Measurements from ENCODE around the gene CACNA2D2. TPM values are rescaled to one million over a fixed set of nuclear protein-coding genes. Genes with fewer than 3 reads are reported as not detected.

Gene CACNA2D2
- polyA plus RNA-seq, 1 of the 3 experiments (the other 2 are of a cell fraction): 1.1 TPM

GRCh38 chr3:50319894-50320625 lies 183.4 kb downstream of the CACNA2D2 start:
- Histone ChIP-seq H3K9me2 (no peaks in the 10 kb centered on the region), H3K4me1 (ENCODE audit: control insufficient read depth in 1 of 2, insufficient read depth in 2 of 2, low read depth in 1 of 2, low read length in 1 of 2) (peaks cover 0 to 40% of the 10 kb centered on the region in 2 experiments; a peak in 2 of 4 replicates), H3K36me3 (replicated peaks in 1 of 2; ENCODE audit: control insufficient read depth in 1 of 2, insufficient read depth in 2 of 2, low read length in 1 of 2) (peaks cover 15 to 37% of the 10 kb centered on the region in 2 experiments), H3F3A (replicated peaks; ENCODE audit: insufficient read depth) (peaks cover 12% of the 10 kb centered on the region), H3K4me2 (peak overlapping the region; percentile 80), H2AFZ (ENCODE audit: low read depth) (no peak overlapping the region), H3K9me3 (no peaks in the 10 kb centered on the region), H3K9ac (peak overlapping the region; percentile 93), H3K27me3 (ENCODE audit: insufficient read depth) (no peaks in the 10 kb centered on the region), H4K20me1 (ENCODE audit: insufficient read depth) (no peaks in the 10 kb centered on the region), H3K4me3 (ENCODE audit: low read depth in 2 of 2, low read length in 1 of 2) (peak overlapping the region; percentile 92 to 94), H3K79me2 (ENCODE audit: insufficient read depth) (peaks cover 39% of the 10 kb centered on the region), H3K27ac (ENCODE audit: low read depth in 2 of 2, low read length in 1 of 2) (peak overlapping the region; percentile 92 to 94)
- ChIA-PET POLR2A (interaction anchor here (0.6 to 1.8 kb wide), 2 partner anchors 14 to 17 kb away, joined by 3 to 5 read pairs; no protein-coding TSS in a partner anchor), CTCF (interaction anchor here (0.7 to 6.0 kb wide), 8 partner anchors 8 to 223 kb away, joined by 3 to 60 read pairs (median 6); partner anchors contain the start of genes HYAL1, HYAL3, IFRD2 and NAA80)
- WGBS (ENCODE audit: low lambda C conversion rate): 74% methylated on average over 22 of the region's 29 CpGs
- no peak for TF ChIP-seq POLR2AphosphoS5 (IDR thresholded peaks at IDR 0.05; ENCODE audit: low read depth, low read length)
- TF ChIP-seq CTCF (IDR thresholded peaks at IDR 0.05): peak; percentile 16; the same call in 1 of the 2 replicates
- DNase-seq: no peak

GRCh38 chr3:50319181-50319893 lies 184.1 kb downstream of the CACNA2D2 start:
- no peak overlapping the region for H3K4me3 ChIP-seq (ENCODE audit: low read depth in 2 of 2, low read length in 1 of 2)
- 99% methylated on average over 15 of the region's 16 CpGs for WGBS (ENCODE audit: low lambda C conversion rate)
- ChIA-PET POLR2A (no interaction called here), CTCF (interaction anchor here (0.8 to 6.0 kb wide), 7 partner anchors 9 to 127 kb away, joined by 3 to 60 read pairs (median 6); partner anchors contain the start of genes HYAL1, HYAL3, IFRD2 and NAA80)
- peak overlapping the region; percentile 80; the same call in 1 of the 2 replicates for H3K4me2 ChIP-seq
- DNase-seq: no peak
- no peaks in the 10 kb centered on the region for H4K20me1 ChIP-seq (ENCODE audit: insufficient read depth)
- H3K36me3 ChIP-seq (replicated peaks in 1 of 2; ENCODE audit: control insufficient read depth in 1 of 2, insufficient read depth in 2 of 2, low read length in 1 of 2): peaks cover 15 to 32% of the 10 kb centered on the region in 2 experiments
- no peak overlapping the region; a peak in 1 of 4 replicates for H3K27ac ChIP-seq (ENCODE audit: low read depth in 2 of 2, low read length in 1 of 2)
- peaks cover 0 to 38% of the 10 kb centered on the region in 2 experiments; a peak in 2 of 4 replicates for H3K4me1 ChIP-seq (ENCODE audit: control insufficient read depth in 1 of 2, insufficient read depth in 2 of 2, low read depth in 1 of 2, low read length in 1 of 2)
- H3K9ac ChIP-seq: no peak overlapping the region
- H3F3A ChIP-seq (replicated peaks; ENCODE audit: insufficient read depth): peaks cover 8% of the 10 kb centered on the region
- H3K9me2 ChIP-seq: no peaks in the 10 kb centered on the region
- H3K27me3 ChIP-seq (ENCODE audit: insufficient read depth): no peaks in the 10 kb centered on the region
- H2AFZ ChIP-seq (ENCODE audit: low read depth): no peak overlapping the region
- H3K79me2 ChIP-seq (ENCODE audit: insufficient read depth): peaks cover 39% of the 10 kb centered on the region
- no peaks in the 10 kb centered on the region for H3K9me3 ChIP-seq
- TF ChIP-seq CHD2 (IDR thresholded peaks at IDR 0.05; ENCODE audit: low read length, partially characterized antibody) (no peak), REST (IDR thresholded peaks at IDR 0.05; ENCODE audit: low read depth, low read length) (no peak), USF1 (IDR thresholded peaks at IDR 0.05; ENCODE audit: borderline replicate concordance, low read depth) (no peak), JUND (IDR thresholded peaks at IDR 0.05) (no peak), SIN3A (IDR thresholded peaks at IDR 0.05; ENCODE audit: borderline replicate concordance, low read depth, low read length) (no peak), IRF3 (IDR thresholded peaks at IDR 0.05; ENCODE audit: low read depth, low read length) (no peak), POLR2AphosphoS5 (IDR thresholded peaks at IDR 0.05; ENCODE audit: low read depth, low read length) (no peak), ZBTB33 (IDR thresholded peaks at IDR 0.05; ENCODE audit: borderline replicate concordance, low read depth) (no peak), GATA2 (CRISPR knock-in tag; IDR thresholded peaks at IDR 0.05) (no peak), TCF12 (IDR thresholded peaks at IDR 0.05) (no peak), ELF1 (IDR thresholded peaks at IDR 0.05) (no peak), MXI1 (IDR thresholded peaks at IDR 0.05; ENCODE audit: low read depth, low read length) (no peak), RCOR1 (IDR thresholded peaks at IDR 0.05; ENCODE audit: low read length) (no peak)

Measured in SK-N-SH (cell line).